ENCODE measurements around the gene BLOC1S4. TPM values are rescaled to one million over a fixed set of nuclear protein-coding genes. Genes with fewer than 3 reads are reported as not detected.

BLOC1S4 gene
- total RNA-seq, 1 experiment from 2014 or later = 14.9 TPM

- H3K79me1 ChIP-seq (ENCODE audit: insufficient read depth, low read depth, low read length, poor library complexity, severe bottlenecking) = no peaks in the 10 kb centered on the region
- H2BK120ac ChIP-seq (ENCODE audit: low read depth, low read length, poor library complexity, severe bottlenecking) = no peak overlapping the region
- no peak for TF ChIP-seq CTCF (conservative IDR thresholded peaks at IDR 0.05)
- Mint-ChIP-seq H3K27ac (peak overlapping the region in 1 of 3 experiments; percentile 80; a peak in 2 of 7 replicates), H3K9me3 (peaks cover 0 to 3% of the 10 kb centered on the region in 2 experiments; a peak in 1 of 5 replicates), H3K36me3 (ENCODE audit: insufficient read depth in 1 of 3, low read depth in 3 of 3) (no peaks in the 10 kb centered on the region), H3K27me3 (ENCODE audit: low read depth) (no peaks in the 10 kb centered on the region; the same call in 1 of the 2 replicates), H3K4me1 (peaks cover 7 to 17% of the 10 kb centered on the region in 2 experiments), H3K4me3 (no peak overlapping the region)
- no peaks in the 10 kb centered on the region for H4K20me1 ChIP-seq (ENCODE audit: control insufficient read depth, insufficient read depth, insufficient read length)
- no peak overlapping the region for H3K56ac ChIP-seq (ENCODE audit: insufficient read length, low read depth, low read length)
- no peaks in the 10 kb centered on the region for H3K23me2 ChIP-seq (ENCODE audit: insufficient read length, low read depth, low read length, poor library complexity, severe bottlenecking)
- H2BK20ac ChIP-seq (ENCODE audit: low read depth, low read length, poor library complexity, severe bottlenecking) = no peak overlapping the region
- H2AK5ac ChIP-seq (ENCODE audit: insufficient read length, low read length) = no peak overlapping the region
- no peak overlapping the region for H2BK15ac ChIP-seq (ENCODE audit: low read depth, low read length)
- H3K4ac ChIP-seq (ENCODE audit: low read depth, low read length) = no peak overlapping the region
- H2AFZ ChIP-seq (ENCODE audit: low read length) = no peak overlapping the region
- no peak overlapping the region for H2BK12ac ChIP-seq (ENCODE audit: insufficient read length, low read depth, low read length)
- H3K9ac ChIP-seq (ENCODE audit: extremely low read depth, insufficient read length, low read length) = no peak overlapping the region
- WGBS (ENCODE audit: extremely low coverage, insufficient read length, low lambda C conversion rate) = no CpG with 5 or more reads among the region's 18 CpGs
- H3K27ac ChIP-seq (ENCODE audit: insufficient read length, low read depth, low read length) = no peak overlapping the region
- no peaks in the 10 kb centered on the region for H3K79me2 ChIP-seq (ENCODE audit: insufficient read depth, low read length)
- no peak overlapping the region for H3K18ac ChIP-seq (ENCODE audit: insufficient read length, low read depth, low read length)
- no peak overlapping the region for H3K4me2 ChIP-seq (ENCODE audit: insufficient read depth, insufficient read length, low read length)
- no peak overlapping the region for H4K91ac ChIP-seq (ENCODE audit: insufficient read length, low read depth, low read length)
- no peaks in the 10 kb centered on the region for H3K27me3 ChIP-seq (ENCODE audit: insufficient read depth, low read length)
- no peak overlapping the region for H3K23ac ChIP-seq (ENCODE audit: insufficient read length, low read depth, low read length)
- no peaks in the 10 kb centered on the region for H3K9me3 ChIP-seq (ENCODE audit: control insufficient read depth, low read depth, low read length)
- H3K14ac ChIP-seq (ENCODE audit: insufficient read depth, low read length) = peak overlapping the region; percentile 58; the same call in 1 of the 2 replicates
- no peak overlapping the region for H3T11ph ChIP-seq (ENCODE audit: low read length)
- H4K5ac ChIP-seq (ENCODE audit: insufficient read length, low read depth, low read length) = no peak overlapping the region
- no peak overlapping the region for H2BK5ac ChIP-seq (ENCODE audit: insufficient read length, low read length)
- no peak overlapping the region for H4K8ac ChIP-seq (replicated peaks; ENCODE audit: insufficient read length, low read depth, low read length)
- DNase-seq = no peak
- H3K4me1 ChIP-seq (ENCODE audit: insufficient read depth, low read length) = no peaks in the 10 kb centered on the region
Measured at GRCh38 chr4:6753103-6753560, 37.2 kb downstream of the BLOC1S4 start.
